Measurements from ENCODE around the gene SIVA1.

- TF ChIP-seq POLR2A (IDR thresholded peaks at IDR 0.05; ENCODE audit: low read length) = no peak
- no peak for TF ChIP-seq GATA1 (IDR thresholded peaks at IDR 0.05; ENCODE audit: low read depth, low read length)
Measured at GRCh38 chr14:104797115-104798044, 44.4 kb downstream of the SIVA1 start.

Measured in erythroblast (primary cell).